Measurements from ENCODE around the gene SEMG2.

Gene SEMG2

GRCh38 chr20:45209924-45210323, 11.2 kb upstream of the SEMG2 start:
- CTCF ChIA-PET, result no interaction called here
- POLR2A ChIA-PET, result no interaction called here
- DNase-seq (ENCODE audit: extremely low spot score), result no peak
- TF ChIP-seq CTCF (IDR thresholded peaks at IDR 0.05; ENCODE audit: control extremely low read depth, extremely low read depth, low read depth, missing control alignments), result no peak

- TF ChIP-seq CTCF (IDR thresholded peaks at IDR 0.05; ENCODE audit: control extremely low read depth, extremely low read depth, low read depth, missing control alignments), result no peak
- POLR2A ChIA-PET, result no interaction called here
- CTCF ChIA-PET, result no interaction called here
- no peak for DNase-seq (ENCODE audit: extremely low spot score)
Observed at GRCh38 chr20:45211569-45212474, 9.4 kb upstream of the SEMG2 start.

GRCh38 chr20:45212836-45213235, 8.3 kb upstream of the SEMG2 start:
- POLR2A ChIA-PET, result no interaction called here
- DNase-seq (ENCODE audit: extremely low spot score), result no peak
- TF ChIP-seq CTCF (IDR thresholded peaks at IDR 0.05; ENCODE audit: control extremely low read depth, extremely low read depth, low read depth, missing control alignments), result no peak
- CTCF ChIA-PET, result no interaction called here

- POLR2A ChIA-PET, result no interaction called here
- TF ChIP-seq CTCF (IDR thresholded peaks at IDR 0.05; ENCODE audit: control extremely low read depth, extremely low read depth, low read depth, missing control alignments), result no peak
- CTCF ChIA-PET, result interaction anchor here (0.8 to 1.7 kb wide), 2 partner anchors 11 to 94 kb away, joined by 3 to 4 read pairs; no protein-coding TSS in a partner anchor
- DNase-seq (ENCODE audit: extremely low spot score), result no peak
Observed at GRCh38 chr20:45218124-45218523, 3.0 kb upstream of the SEMG2 start.

- POLR2A ChIA-PET, result no interaction called here
- DNase-seq (ENCODE audit: extremely low spot score), result no peak
- CTCF ChIA-PET, result interaction anchor here (0.8 to 1.7 kb wide), 2 partner anchors 11 to 93 kb away, joined by 3 to 4 read pairs; no protein-coding TSS in a partner anchor
- no peak for TF ChIP-seq CTCF (IDR thresholded peaks at IDR 0.05; ENCODE audit: control extremely low read depth, extremely low read depth, low read depth, missing control alignments)
Observed at GRCh38 chr20:45218636-45219035, 2.5 kb upstream of the SEMG2 start.

- CTCF ChIA-PET, result no interaction called here
- DNase-seq (ENCODE audit: extremely low spot score), result no peak
- TF ChIP-seq CTCF (IDR thresholded peaks at IDR 0.05; ENCODE audit: control extremely low read depth, extremely low read depth, low read depth, missing control alignments), result no peak
- POLR2A ChIA-PET, result no interaction called here
Observed at GRCh38 chr20:45223136-45223535, 2.0 kb downstream of the SEMG2 start.

All from GM10248 (cell line).